ENCODE measurements around the gene ZSWIM1. TPM values are rescaled to one million over a fixed set of nuclear protein-coding genes. Genes with fewer than 3 reads are reported as not detected.
A peak's percentile ranks its signal among the peaks of the same experiment; 100 is the strongest.

ZSWIM1 gene
- total RNA-seq, 1 donor from 2014 or later, result 12.6 TPM

DNA sequence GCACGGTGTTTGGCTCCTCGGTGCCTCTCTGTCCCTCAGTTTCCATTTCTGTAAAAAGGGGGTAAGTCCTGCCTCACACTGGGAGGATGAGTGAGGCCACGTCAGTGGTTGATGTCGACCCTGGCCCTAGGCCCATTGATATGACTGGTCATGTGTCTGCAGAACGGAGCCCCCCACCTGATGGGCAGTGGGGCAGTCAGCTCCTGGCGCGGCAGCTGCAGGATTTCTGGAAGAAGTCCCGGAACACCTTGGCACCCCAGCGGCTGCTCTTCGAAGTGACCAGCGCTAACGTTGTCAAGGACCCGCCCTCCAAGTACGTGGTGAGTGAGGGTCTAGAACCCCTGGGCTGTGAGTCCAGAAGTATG, 46.2 kb upstream of the ZSWIM1 start:
- DNase-seq (ENCODE audit: low spot score), result no peak
- no peaks in the 10 kb centered on the region for H3K36me3 Mint-ChIP-seq (ENCODE audit: low read depth, unreplicated experiment)
- no peak overlapping the region for H3K27ac Mint-ChIP-seq (ENCODE audit: unreplicated experiment)
- H3K9me3 Mint-ChIP-seq (ENCODE audit: unreplicated experiment), result no peaks in the 10 kb centered on the region
- H3K4me1 Mint-ChIP-seq (ENCODE audit: unreplicated experiment), result peaks cover 6% of the 10 kb centered on the region
- peaks cover 4% of the 10 kb centered on the region for H3K27me3 Mint-ChIP-seq (ENCODE audit: unreplicated experiment)
- TF ChIP-seq, protein P1, sequence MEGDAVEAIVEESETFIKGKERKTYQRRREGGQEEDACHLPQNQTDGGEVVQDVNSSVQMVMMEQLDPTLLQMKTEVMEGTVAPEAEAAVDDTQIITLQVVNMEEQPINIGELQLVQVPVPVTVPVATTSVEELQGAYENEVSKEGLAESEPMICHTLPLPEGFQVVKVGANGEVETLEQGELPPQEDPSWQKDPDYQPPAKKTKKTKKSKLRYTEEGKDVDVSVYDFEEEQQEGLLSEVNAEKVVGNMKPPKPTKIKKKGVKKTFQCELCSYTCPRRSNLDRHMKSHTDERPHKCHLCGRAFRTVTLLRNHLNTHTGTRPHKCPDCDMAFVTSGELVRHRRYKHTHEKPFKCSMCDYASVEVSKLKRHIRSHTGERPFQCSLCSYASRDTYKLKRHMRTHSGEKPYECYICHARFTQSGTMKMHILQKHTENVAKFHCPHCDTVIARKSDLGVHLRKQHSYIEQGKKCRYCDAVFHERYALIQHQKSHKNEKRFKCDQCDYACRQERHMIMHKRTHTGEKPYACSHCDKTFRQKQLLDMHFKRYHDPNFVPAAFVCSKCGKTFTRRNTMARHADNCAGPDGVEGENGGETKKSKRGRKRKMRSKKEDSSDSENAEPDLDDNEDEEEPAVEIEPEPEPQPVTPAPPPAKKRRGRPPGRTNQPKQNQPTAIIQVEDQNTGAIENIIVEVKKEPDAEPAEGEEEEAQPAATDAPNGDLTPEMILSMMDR (IDR thresholded peaks at IDR 0.05; ENCODE audit: unreplicated experiment), result no peak
- peak overlapping the region; percentile 77 for H3K4me3 Mint-ChIP-seq (ENCODE audit: unreplicated experiment)

DNA sequence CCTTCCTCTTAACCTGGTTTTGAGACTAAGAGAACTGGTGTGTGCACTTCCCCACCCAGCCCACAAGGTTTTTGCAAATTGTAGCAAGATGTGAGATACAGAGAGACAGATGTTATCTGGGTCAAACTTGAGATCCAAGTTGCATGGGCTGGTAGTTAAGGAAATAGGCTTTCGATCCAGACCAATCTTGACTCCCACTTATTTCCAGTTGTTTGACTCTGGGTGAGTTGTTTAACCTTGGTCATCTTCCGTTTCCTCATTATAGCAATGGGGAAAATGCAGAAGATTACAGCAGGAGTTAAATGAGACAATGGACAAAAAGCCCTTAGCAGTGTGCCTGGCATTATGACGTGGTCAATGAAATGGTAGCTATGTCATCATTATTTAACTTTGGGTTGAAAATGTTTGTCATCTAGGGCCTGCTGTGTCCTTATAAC, 45.7 kb upstream of the ZSWIM1 start:
- no peaks in the 10 kb centered on the region for H3K9me3 Mint-ChIP-seq (ENCODE audit: unreplicated experiment)
- peaks cover 4% of the 10 kb centered on the region for H3K27me3 Mint-ChIP-seq (ENCODE audit: unreplicated experiment)
- no peaks in the 10 kb centered on the region for H3K36me3 Mint-ChIP-seq (ENCODE audit: low read depth, unreplicated experiment)
- DNase-seq (ENCODE audit: low spot score), result no peak
- no peak overlapping the region for H3K4me3 Mint-ChIP-seq (ENCODE audit: unreplicated experiment)
- peaks cover 6% of the 10 kb centered on the region for H3K4me1 Mint-ChIP-seq (ENCODE audit: unreplicated experiment)
- no peak overlapping the region for H3K27ac Mint-ChIP-seq (ENCODE audit: unreplicated experiment)
- TF ChIP-seq, protein P1 (IDR thresholded peaks at IDR 0.05; ENCODE audit: unreplicated experiment), result no peak

DNA sequence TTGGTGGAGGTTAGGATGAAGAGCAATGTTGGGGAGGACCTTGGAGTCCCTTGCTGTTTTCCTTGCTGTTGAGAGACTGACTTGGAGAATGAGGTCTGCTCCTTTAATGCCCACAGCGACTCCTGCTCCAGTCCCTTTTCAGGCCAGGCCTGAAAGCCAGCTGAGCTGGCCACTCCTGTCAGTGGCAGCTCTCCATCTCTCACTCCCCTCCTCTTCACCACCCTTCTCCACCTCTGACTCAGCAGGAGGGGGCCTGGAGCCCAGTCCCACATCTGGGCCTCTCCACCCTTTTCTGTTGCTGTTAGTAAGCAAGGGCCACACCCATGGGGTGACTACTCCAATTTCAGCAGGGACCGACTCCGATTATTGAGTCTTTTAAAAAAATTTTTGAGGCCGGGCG, 45.2 kb upstream of the ZSWIM1 start:
- no peak for DNase-seq (ENCODE audit: low spot score)
- peaks cover 6% of the 10 kb centered on the region for H3K4me1 Mint-ChIP-seq (ENCODE audit: unreplicated experiment)
- no peaks in the 10 kb centered on the region for H3K36me3 Mint-ChIP-seq (ENCODE audit: low read depth, unreplicated experiment)
- H3K27ac Mint-ChIP-seq (ENCODE audit: unreplicated experiment), result no peak overlapping the region
- H3K9me3 Mint-ChIP-seq (ENCODE audit: unreplicated experiment), result no peaks in the 10 kb centered on the region
- TF ChIP-seq, protein P1 (IDR thresholded peaks at IDR 0.05; ENCODE audit: unreplicated experiment), result no peak
- H3K27me3 Mint-ChIP-seq (ENCODE audit: unreplicated experiment), result peaks cover 4% of the 10 kb centered on the region
- no peak overlapping the region for H3K4me3 Mint-ChIP-seq (ENCODE audit: unreplicated experiment)

DNA sequence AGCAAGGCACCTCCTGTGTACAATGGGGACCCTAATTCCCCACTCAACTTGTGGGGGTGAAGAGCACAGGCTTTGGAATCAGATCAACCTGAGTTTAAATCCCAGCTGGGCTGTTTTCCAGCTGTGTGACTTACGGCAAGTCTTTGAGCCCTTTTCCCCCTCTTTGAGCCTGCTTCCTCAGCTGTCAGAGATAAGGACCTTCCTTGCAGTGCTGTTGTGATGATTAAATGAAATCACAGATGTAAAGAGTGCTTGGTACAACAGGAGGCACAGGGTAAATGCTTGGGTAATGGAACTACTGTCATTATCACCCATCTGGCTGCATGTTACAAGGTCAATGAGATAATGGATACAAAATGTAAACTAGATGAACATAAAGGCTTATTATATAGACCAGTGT, 44.2 kb upstream of the ZSWIM1 start:
- Mint-ChIP-seq H3K4me1 (ENCODE audit: unreplicated experiment) (peaks cover 6% of the 10 kb centered on the region), H3K27me3 (ENCODE audit: unreplicated experiment) (peaks cover 4% of the 10 kb centered on the region), H3K4me3 (ENCODE audit: unreplicated experiment) (no peak overlapping the region), H3K27ac (ENCODE audit: unreplicated experiment) (no peak overlapping the region), H3K9me3 (ENCODE audit: unreplicated experiment) (no peaks in the 10 kb centered on the region), H3K36me3 (ENCODE audit: low read depth, unreplicated experiment) (no peaks in the 10 kb centered on the region)
- TF ChIP-seq, protein P1 (IDR thresholded peaks at IDR 0.05; ENCODE audit: unreplicated experiment), result no peak
- DNase-seq (ENCODE audit: low spot score), result no peak

DNA sequence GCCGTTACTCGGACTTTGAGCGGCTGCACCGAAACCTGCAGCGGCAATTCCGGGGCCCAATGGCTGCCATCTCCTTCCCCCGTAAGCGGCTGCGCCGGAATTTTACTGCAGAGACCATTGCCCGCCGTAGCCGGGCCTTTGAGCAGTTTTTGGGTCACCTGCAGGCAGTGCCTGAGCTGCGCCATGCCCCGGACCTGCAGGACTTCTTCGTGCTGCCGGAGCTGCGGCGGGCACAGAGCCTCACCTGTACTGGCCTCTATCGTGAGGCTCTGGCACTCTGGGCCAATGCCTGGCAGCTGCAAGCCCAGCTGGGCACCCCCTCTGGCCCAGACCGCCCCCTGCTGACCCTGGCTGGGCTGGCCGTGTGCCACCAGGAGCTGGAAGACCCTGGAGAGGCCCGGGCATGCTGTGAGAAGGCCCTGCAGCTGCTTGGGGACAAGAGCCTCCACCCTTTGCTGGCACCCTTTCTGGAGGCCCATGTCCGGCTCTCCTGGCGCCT, 40.3 kb upstream of the ZSWIM1 start:
- H3K4me1 Mint-ChIP-seq (ENCODE audit: unreplicated experiment), result no peaks in the 10 kb centered on the region
- H3K27ac Mint-ChIP-seq (ENCODE audit: unreplicated experiment), result no peak overlapping the region
- peaks cover 15% of the 10 kb centered on the region for H3K36me3 Mint-ChIP-seq (ENCODE audit: low read depth, unreplicated experiment)
- TF ChIP-seq, protein P1 (IDR thresholded peaks at IDR 0.05; ENCODE audit: unreplicated experiment), result no peak
- H3K9me3 Mint-ChIP-seq (ENCODE audit: unreplicated experiment), result no peaks in the 10 kb centered on the region
- H3K27me3 Mint-ChIP-seq (ENCODE audit: unreplicated experiment), result no peaks in the 10 kb centered on the region
- no peak overlapping the region for H3K4me3 Mint-ChIP-seq (ENCODE audit: unreplicated experiment)
- DNase-seq (ENCODE audit: low spot score), result no peak
